Gastrocnemius medialis (tissue), 4 donors: ENCODE data around the gene PLEKHA5.

ENCODE experiments used
- CTCF ChIP-seq, 5 experiments: fragments of 450-650 bp in 3 of 5; fragments of 200-600 bp in 2 of 5; sonication (generic) in 2 of 5; IDR thresholded peaks in 4 of 5; conservative IDR thresholded peaks in 1 of 5; 1 replicate in 4 of 5; 2 replicates in 1 of 5; pipeline ENCODE4 v1.5.1; 2016 to 2019; ENCODE audit warnings: antibody characterized with exemption in 5 of 5, mild to moderate bottlenecking in 3 of 5, moderate library complexity in 3 of 5
- POLR2A ChIP-seq, 2 donors: fragments of 450-650 bp; IDR thresholded peaks; one replicate each; pipeline ENCODE4 v1.6.1; 2017; ENCODE audit warnings: antibody characterized with exemption in 2 of 2, mild to moderate bottlenecking in 2 of 2, moderate library complexity in 2 of 2

DNA sequence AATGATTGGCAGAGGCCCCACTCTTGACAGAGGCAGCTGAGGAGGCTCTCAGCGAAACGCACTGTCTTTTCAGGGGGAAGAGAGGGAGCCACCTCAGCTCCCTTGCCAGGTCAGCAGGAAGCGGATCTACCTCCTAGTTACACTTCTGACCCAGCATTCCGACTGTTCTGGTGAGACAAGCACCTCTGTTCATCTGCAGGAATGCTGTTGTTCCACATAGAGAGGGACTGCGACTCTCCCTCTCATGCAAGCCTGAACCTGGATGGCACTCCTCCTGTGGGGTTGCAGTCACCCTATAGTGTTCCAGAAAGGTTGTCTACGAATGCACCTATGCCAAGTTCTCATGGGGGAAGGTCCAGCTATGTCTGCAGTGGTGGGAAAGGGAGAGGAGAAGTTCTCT lies 272.7 kb downstream of the PLEKHA5 start:
- TF ChIP-seq CTCF (IDR thresholded peaks at IDR 0.05 in 4 of 5, conservative IDR thresholded peaks at IDR 0.05 in 1 of 5), result no peak
- TF ChIP-seq POLR2A (IDR thresholded peaks at IDR 0.05), result no peak
